Measurements from ENCODE around the gene MYO3B. TPM values are rescaled to one million over a fixed set of nuclear protein-coding genes. Genes with fewer than 3 reads are reported as not detected.

The MYO3B gene
- total RNA-seq, 1 experiment from 2014 or later, result not detected

- no peak for DNase-seq (ENCODE audit: low read depth)
Measured at GRCh38 chr2:170300993-170301392, 123.0 kb downstream of the MYO3B start.

- DNase-seq (ENCODE audit: low read depth), result no peak
Measured at GRCh38 chr2:170301626-170302025, 123.7 kb downstream of the MYO3B start.

GRCh38 chr2:170305711-170306110, 127.8 kb downstream of the MYO3B start:
- no peak for DNase-seq (ENCODE audit: low read depth)

- no peak for DNase-seq (ENCODE audit: low read depth)
Measured at GRCh38 chr2:170306293-170306873, 128.4 kb downstream of the MYO3B start.

GRCh38 chr2:170307052-170307451, 129.1 kb downstream of the MYO3B start:
- no peak for DNase-seq (ENCODE audit: low read depth)

GRCh38 chr2:170307555-170308351, 129.8 kb downstream of the MYO3B start:
- no peak for DNase-seq (ENCODE audit: low read depth)

GRCh38 chr2:170310876-170311502, 133.0 kb downstream of the MYO3B start:
- peak; percentile 10 for DNase-seq (ENCODE audit: low read depth)

GRCh38 chr2:170313347-170313991, 135.5 kb downstream of the MYO3B start:
- DNase-seq (ENCODE audit: low read depth), result peak; percentile 30

- no peak for DNase-seq (ENCODE audit: low read depth)
Measured at GRCh38 chr2:170313992-170314348, 136.0 kb downstream of the MYO3B start.

- peak; percentile 52 for DNase-seq (ENCODE audit: low read depth)
Measured at GRCh38 chr2:170314744-170315447, 136.9 kb downstream of the MYO3B start.

- no peak for DNase-seq (ENCODE audit: low read depth)
Measured at GRCh38 chr2:170320948-170321347, 143.0 kb downstream of the MYO3B start.

GRCh38 chr2:170321526-170321925, 143.6 kb downstream of the MYO3B start:
- no peak for DNase-seq (ENCODE audit: low read depth)

- DNase-seq (ENCODE audit: low read depth), result no peak
Measured at GRCh38 chr2:170322140-170322766, 144.3 kb downstream of the MYO3B start.

GRCh38 chr2:170323743-170324142, 145.8 kb downstream of the MYO3B start:
- DNase-seq (ENCODE audit: low read depth), result no peak

GRCh38 chr2:170324640-170325046, 146.7 kb downstream of the MYO3B start:
- DNase-seq (ENCODE audit: low read depth), result peak; percentile 33

- no peak for DNase-seq (ENCODE audit: low read depth)
Measured at GRCh38 chr2:170330881-170331280, 152.9 kb downstream of the MYO3B start.

- DNase-seq (ENCODE audit: low read depth), result no peak
Measured at GRCh38 chr2:170332676-170333402, 154.9 kb downstream of the MYO3B start.

- no peak for DNase-seq (ENCODE audit: low read depth)
Measured at GRCh38 chr2:170335351-170335750, 157.4 kb downstream of the MYO3B start.

GRCh38 chr2:170336408-170336807, 158.5 kb downstream of the MYO3B start:
- no peak for DNase-seq (ENCODE audit: low read depth)

GRCh38 chr2:170336916-170337315, 159.0 kb downstream of the MYO3B start:
- no peak for DNase-seq (ENCODE audit: low read depth)
